IMR-90 (cell line): ENCODE measurements around the gene ENPP6. TPM values are rescaled to one million over a fixed set of nuclear protein-coding genes. Genes with fewer than 3 reads are reported as not detected.

Source experiments
- ATAC-seq: fragments of 200-7000 bp; cut with Tn5 transposase; 2 replicates; pipeline ENCODE4 v1.9.1; 2020; ENCODE audit warnings: low read depth, mild to moderate bottlenecking, moderate library complexity
- BruUV-seq: library from RNA; stranded (reverse); fragments of 400-500 nt; replicated peaks from 2 replicates; lab custom pipeline; 2021; lab: Mats Ljungman, UMichigan
- CTCF ChIA-PET: fragments of 300-600 bp; formaldehyde crosslinking; extraction: SDS; loops from one replicate; lab custom pipeline; 2021; ENCODE audit warnings: antibody characterized with exemption; lab: Yijun Ruan, JAX
- POLR2A ChIA-PET: fragments of 300-600 bp; sonication (Branson Sonifier 250); formaldehyde crosslinking; loops from one replicate; lab custom pipeline; 2022; ENCODE audit warnings: antibody characterized with exemption; ENCODE audit not compliant: unreplicated experiment; lab: Charles Lee
- DNase-seq: peaks from one replicate; pipeline ENCODE4 v3.0.0; 2013
- H2AFZ ChIP-seq: replicated peaks from 2 replicates; pipeline ENCODE3; 2013; ENCODE audit warnings: low read length, mild to moderate bottlenecking; ENCODE audit not compliant: poor library complexity
- H2AK5ac ChIP-seq: 2 replicates; pipeline ENCODE4 v1.6.1; 2013; ENCODE audit warnings: low read depth, low read length, inconsistent platforms
- H2AK9ac ChIP-seq: replicated peaks from 2 replicates; pipeline ENCODE3; 2013; ENCODE audit warnings: mild to moderate bottlenecking, low read depth, low read length, moderate library complexity; ENCODE audit not compliant: poor library complexity
- H2BK120ac ChIP-seq: 2 replicates; pipeline ENCODE4 v1.6.1; 2013; ENCODE audit warnings: low read depth, low read length, inconsistent platforms
- H2BK15ac ChIP-seq: 3 replicates; pipeline ENCODE4 v1.6.1; 2013; ENCODE audit warnings: low read depth, low read length, inconsistent platforms
- H2BK20ac ChIP-seq: 2 replicates; pipeline ENCODE4 v1.6.1; 2013; ENCODE audit warnings: low read depth, mild to moderate bottlenecking, inconsistent platforms, low read length, moderate library complexity
- H2BK5ac ChIP-seq: 2 replicates; pipeline ENCODE4 v1.6.1; 2013; ENCODE audit warnings: mild to moderate bottlenecking, low read depth, low read length, inconsistent platforms; ENCODE audit not compliant: poor library complexity, severe bottlenecking
- H3K14ac ChIP-seq: replicated peaks from 2 replicates; pipeline ENCODE4 v1.6.1; 2013; ENCODE audit warnings: low read depth, low read length, inconsistent platforms
- H3K18ac ChIP-seq: 2 replicates; pipeline ENCODE4 v1.6.1; 2013; ENCODE audit warnings: low read depth, low read length, control low read depth
- H3K23ac ChIP-seq: 2 replicates; pipeline ENCODE4 v1.6.1; 2013; ENCODE audit warnings: low read depth, low read length, inconsistent platforms
- H3K27ac ChIP-seq: 2 replicates; pipeline ENCODE4 v1.5.1; 2013; ENCODE audit warnings: mild to moderate bottlenecking, control low read depth, low read length; ENCODE audit not compliant: insufficient read depth
- H3K27me3 ChIP-seq: 2 replicates; pipeline ENCODE4 v1.6.1; 2013; ENCODE audit warnings: low read length; ENCODE audit not compliant: control insufficient read depth, insufficient read depth
- H3K36me3 ChIP-seq: 2 replicates; pipeline ENCODE4 v1.6.1; 2013; ENCODE audit warnings: low read length, mixed read lengths; ENCODE audit not compliant: control insufficient read depth, insufficient read depth
- H3K4ac ChIP-seq: 2 replicates; pipeline ENCODE4 v1.6.1; 2013; ENCODE audit warnings: low read depth, low read length, inconsistent platforms
- H3K4me1 ChIP-seq: 2 replicates; pipeline ENCODE4 v1.6.1; 2013; ENCODE audit warnings: low read length, mixed read lengths; ENCODE audit not compliant: control insufficient read depth, insufficient read depth
- H3K4me2 ChIP-seq: 2 replicates; pipeline ENCODE4 v1.6.1; 2013; ENCODE audit warnings: low read depth, mild to moderate bottlenecking, control low read depth, low read length, moderate library complexity
- H3K4me3 ChIP-seq: 2 replicates; pipeline ENCODE4 v1.5.1; 2013; ENCODE audit warnings: low read depth, mild to moderate bottlenecking, control low read depth, low read length, moderate library complexity; ENCODE audit not compliant: insufficient read depth
- H3K56ac ChIP-seq: 2 replicates; pipeline ENCODE4 v1.6.1; 2013; ENCODE audit warnings: low read length, inconsistent platforms; ENCODE audit not compliant: insufficient read depth; ENCODE audit errors: extremely low read depth
- H3K79me1 ChIP-seq, 2 experiments: 2 replicates each; pipeline ENCODE4 v1.6.1; 2013; ENCODE audit warnings: low read length in 2 of 2, inconsistent platforms in 1 of 2, low read depth in 1 of 2
- H3K9ac ChIP-seq: 2 replicates; pipeline ENCODE4 v1.6.1; 2013; ENCODE audit warnings: low read depth, low read length, control low read depth
- H3K9me1 ChIP-seq: 2 replicates; pipeline ENCODE4 v1.6.1; 2013; ENCODE audit warnings: low read length, inconsistent platforms; ENCODE audit not compliant: insufficient read depth
- H3K9me3 ChIP-seq: 2 replicates; pipeline ENCODE4 v1.6.1; 2013; ENCODE audit warnings: low read length; ENCODE audit not compliant: control insufficient read depth, insufficient read depth
- H4K20me1 ChIP-seq: 2 replicates; pipeline ENCODE4 v1.6.1; 2013; ENCODE audit warnings: low read length, inconsistent platforms; ENCODE audit not compliant: insufficient read depth
- H4K5ac ChIP-seq: 2 replicates; pipeline ENCODE4 v1.6.1; 2013; ENCODE audit warnings: mild to moderate bottlenecking, low read depth, low read length, control low read depth
- H4K8ac ChIP-seq, 2 experiments: 2 replicates each; pipeline ENCODE4 v1.6.1; 2013; ENCODE audit warnings: low read depth in 2 of 2, low read length in 2 of 2, control low read depth in 1 of 2, inconsistent platforms in 1 of 2
- H4K91ac ChIP-seq: 2 replicates; pipeline ENCODE4 v1.6.1; 2013; ENCODE audit warnings: low read depth, low read length, inconsistent platforms; ENCODE audit not compliant: insufficient read depth
- BHLHE40 ChIP-seq: fragments of 150-350 bp; IDR thresholded peaks from 2 replicates; pipeline ENCODE4 v1.6.1; 2016; ENCODE audit warnings: mild to moderate bottlenecking, low read depth, low read length
- CEBPB ChIP-seq: IDR thresholded peaks from 2 replicates; pipeline ENCODE4 v1.6.1; 2012; ENCODE audit warnings: low read depth, low read length, improper control_type of control experiment
- MAFK ChIP-seq: IDR thresholded peaks from 2 replicates; pipeline ENCODE4 v1.6.1; 2012; ENCODE audit warnings: low read depth, low read length, improper control_type of control experiment
- MXI1 ChIP-seq: IDR thresholded peaks from 2 replicates; pipeline ENCODE4 v1.6.1; 2012; ENCODE audit warnings: low read depth, mild to moderate bottlenecking, low read length, moderate library complexity, borderline replicate concordance
- POLR2A ChIP-seq: IDR thresholded peaks from 2 replicates; pipeline ENCODE4 v1.6.1; 2012; ENCODE audit warnings: mild to moderate bottlenecking, low read depth, low read length
- RFX5 ChIP-seq: IDR thresholded peaks from 2 replicates; pipeline ENCODE4 v1.8.0; 2012; ENCODE audit warnings: low read depth, mild to moderate bottlenecking, low read length, moderate library complexity
- SMC3 ChIP-seq: fragments of 150-350 bp; IDR thresholded peaks from 2 replicates; pipeline ENCODE4 v1.6.1; 2016; ENCODE audit warnings: low read depth, mild to moderate bottlenecking, antibody characterized with exemption, low read length, moderate library complexity
- WGBS, 2 experiments: methylation state at CpG; one replicate each; pipeline versions ENCODE4 v1.1.5 to v1.1.7; 2013; ENCODE audit warnings: missing lambda C conversion rate in 2 of 2; ENCODE audit not compliant: insufficient read length in 1 of 2; ENCODE audit errors: extremely low coverage in 2 of 2; 5-methylcytosine and 5-hydroxymethylcytosine counted together
- dilution Hi-C: fragments of 300-500 bp; cut with HindIII; formaldehyde crosslinking; loops from one replicate; pipeline ENCODE4 v1.14.3; 2018; ENCODE audit warnings: low sequenced_read_pairs; ENCODE audit not compliant: unreplicated experiment
- in situ Hi-C: fragments of 300-500 bp; cut with MboI; formaldehyde crosslinking; loops from 3 replicates; pipeline ENCODE4 v1.14.3; 2019; ENCODE audit warnings: low sequenced_read_pairs, inconsistent platforms, mixed read lengths
- intact Hi-C: fragments of 100-400 bp; cut with micrococcal nuclease; formaldehyde crosslinking; loops from 2 replicates; pipeline ENCODE4 v1.10.0; 2022
- polyA plus RNA-seq, 3 experiments: library from polyadenylated mRNA; depleted of rRNA; stranded (reverse); fragments of >200 nt; gene quantifications; 2 replicates each; pipeline ENCODE4 v1.2.3, GENCODE V29; 2012; ENCODE audit warnings: low replicate concordance in 1 of 3
- total RNA-seq: library from RNA; depleted of rRNA; stranded (reverse); fragments of >200 nt; gene quantifications from 2 replicates; pipeline ENCODE4 v1.2.3, GENCODE V29; 2012
- TF ChIP-seq, protein P1 (sequence below): fragments of 150-350 bp; IDR thresholded peaks from 2 replicates; pipeline ENCODE4 v1.6.1; 2016; ENCODE audit warnings: low read depth, mild to moderate bottlenecking, low read length, moderate library complexity, borderline replicate concordance

Gene ENPP6
- total and polyA plus RNA-seq, 2 of the 4 experiments (the other 2 are of a cell fraction) = not detected

DNA sequence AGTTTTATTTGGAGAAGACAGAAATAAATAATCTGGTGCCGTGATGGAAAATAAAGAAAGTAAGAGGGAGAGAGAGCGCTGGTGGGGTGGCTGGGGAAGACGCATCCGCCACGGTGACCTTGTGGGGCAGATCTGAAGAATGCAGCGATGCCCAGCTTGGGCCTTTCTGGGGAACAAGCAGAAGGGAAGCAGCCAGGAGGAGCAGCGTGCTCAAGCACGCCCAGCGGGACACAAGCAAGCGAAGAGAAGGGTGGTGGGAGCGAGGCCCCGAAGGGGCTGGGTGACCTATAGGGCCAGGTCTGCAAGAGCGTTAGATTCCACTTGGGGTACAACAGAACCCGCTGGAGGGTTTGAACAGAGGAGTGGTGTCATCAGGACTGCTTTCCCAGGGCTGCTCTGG lies 12.4 kb downstream of the ENPP6 start:
- peaks cover 2% of the 10 kb centered on the region; the same call in 1 of the 2 replicates for H3K27me3 ChIP-seq
- H2BK15ac ChIP-seq = no peak overlapping the region
- dilution Hi-C loops = no loop called here
- no peak overlapping the region for H4K5ac ChIP-seq
- H3K4me1 ChIP-seq = no peaks in the 10 kb centered on the region
- H3K9me1 ChIP-seq = no peaks in the 10 kb centered on the region
- ChIA-PET POLR2A (no interaction called here), CTCF (no interaction called here)
- no peak; the same call in 1 of the 2 replicates for ATAC-seq
- no peak overlapping the region for H2AK9ac ChIP-seq
- H3K9me3 ChIP-seq = no peaks in the 10 kb centered on the region
- H2BK20ac ChIP-seq = no peak overlapping the region
- intact Hi-C loops = no loop called here
- H3K18ac ChIP-seq = no peak overlapping the region
- no peaks in the 10 kb centered on the region for H3K79me1 ChIP-seq
- TF ChIP-seq MAFK (no peak), POLR2A (no peak), BHLHE40 (no peak), MXI1 (no peak), RFX5 (no peak), SMC3 (no peak), CEBPB (no peak)
- TF ChIP-seq, protein P1, sequence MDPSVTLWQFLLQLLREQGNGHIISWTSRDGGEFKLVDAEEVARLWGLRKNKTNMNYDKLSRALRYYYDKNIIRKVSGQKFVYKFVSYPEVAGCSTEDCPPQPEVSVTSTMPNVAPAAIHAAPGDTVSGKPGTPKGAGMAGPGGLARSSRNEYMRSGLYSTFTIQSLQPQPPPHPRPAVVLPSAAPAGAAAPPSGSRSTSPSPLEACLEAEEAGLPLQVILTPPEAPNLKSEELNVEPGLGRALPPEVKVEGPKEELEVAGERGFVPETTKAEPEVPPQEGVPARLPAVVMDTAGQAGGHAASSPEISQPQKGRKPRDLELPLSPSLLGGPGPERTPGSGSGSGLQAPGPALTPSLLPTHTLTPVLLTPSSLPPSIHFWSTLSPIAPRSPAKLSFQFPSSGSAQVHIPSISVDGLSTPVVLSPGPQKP = no peak
- no peak overlapping the region for H3K23ac ChIP-seq
- no peak overlapping the region for H3K56ac ChIP-seq
- BruUV-seq = no TSS peak
- H3K14ac ChIP-seq = no peak overlapping the region
- no peak overlapping the region for H4K8ac ChIP-seq
- no peak overlapping the region for H2AFZ ChIP-seq
- in situ Hi-C loops = no loop called here
- no peak overlapping the region for H3K4me3 ChIP-seq
- no peaks in the 10 kb centered on the region for H4K20me1 ChIP-seq
- H2AK5ac ChIP-seq = no peak overlapping the region
- no peak overlapping the region for H3K9ac ChIP-seq
- DNase-seq = no peak
- no peak overlapping the region for H2BK5ac ChIP-seq
- H3K27ac ChIP-seq = no peak overlapping the region
- WGBS, 2 experiments = 72% methylated on average over 7 of the region's 14 CpGs; no CpG with 5 or more reads in 1 of the 2 experiments
- H3K4me2 ChIP-seq = no peak overlapping the region
- H2BK120ac ChIP-seq = no peak overlapping the region
- no peak overlapping the region for H4K91ac ChIP-seq
- no peak overlapping the region for H3K4ac ChIP-seq
- no peaks in the 10 kb centered on the region for H3K36me3 ChIP-seq
